Heart right ventricle (tissue), 16 donors: ENCODE measurements around the gene EDEM2. TPM values are rescaled to one million over a fixed set of nuclear protein-coding genes. Genes with fewer than 3 reads are reported as not detected.

Experiments used
- ATAC-seq, 8 donors: fragments of 200-7000 bp; cut with Tn5 transposase; one replicate each; pipeline ENCODE4 v1.9.1; 2020; ENCODE audit warnings: mild to moderate bottlenecking in 8 of 8, moderate library complexity in 8 of 8, moderate number of reproducible peaks in 1 of 8
- DNase-seq, 2 donors: peaks; one replicate each; pipeline ENCODE4 v3.0.0-alpha.2; 2020
- H3K27ac ChIP-seq, 10 donors: fragments of 200-600 bp; sonication (generic) in 2 of 10; one replicate each; pipeline versions ENCODE4 v1.5.0 to v1.8.0; 2020 to 2022; ENCODE audit warnings: mild to moderate bottlenecking in 3 of 10
- H3K27me3 ChIP-seq, 7 donors: fragments of 200-600 bp; one replicate each; pipeline ENCODE4 v1.8.0; 2021 to 2022; ENCODE audit warnings: mild to moderate bottlenecking in 2 of 7
- H3K36me3 ChIP-seq, 9 donors: fragments of 200-600 bp; sonication (generic) in 1 of 9; one replicate each; pipeline versions ENCODE4 v1.5.0 to v1.8.0; 2020 to 2022; ENCODE audit warnings: mild to moderate bottlenecking in 2 of 9
- H3K4me1 ChIP-seq, 9 donors: fragments of 200-600 bp; sonication (generic) in 1 of 9; one replicate each; pipeline versions ENCODE4 v1.5.0 to v1.8.0; 2020 to 2022; ENCODE audit warnings: mild to moderate bottlenecking in 4 of 9
- H3K4me3 ChIP-seq, 10 donors: fragments of 200-600 bp; sonication (generic) in 2 of 10; one replicate each; pipeline versions ENCODE4 v1.5.0 to v1.8.0; 2020 to 2022; ENCODE audit warnings: mild to moderate bottlenecking in 7 of 10, moderate library complexity in 2 of 10
- H3K9me3 ChIP-seq, 11 donors: fragments of 200-600 bp in 10 of 11; sonication (generic) in 2 of 11; one replicate each; pipeline versions ENCODE4 v1.5.0 to v1.8.0; 2013 to 2022; ENCODE audit warnings: mild to moderate bottlenecking in 2 of 11, control low read depth in 1 of 11, moderate library complexity in 1 of 11
- WGBS, 2 donors: extraction: QIAGEN DNeasy Blood & Tissue Kit; methylation state at CpG; one replicate each; pipeline ENCODE4 v1.1.7; 2013; ENCODE audit warnings: inconsistent platforms in 1 of 2; 5-methylcytosine and 5-hydroxymethylcytosine counted together
- intact Hi-C, 10 donors: fragments of 100-400 bp; cut with DNase I; formaldehyde crosslinking; loops; one replicate each; pipeline versions ENCODE4 v1.11.1 to v1.14.2; 2022
- polyA plus RNA-seq, 2 donors: library from polyadenylated mRNA; stranded (reverse); fragments of 200-250 nt; gene quantifications; one replicate each; pipeline ENCODE4 v1.2.3, GENCODE V29; 2013
- total RNA-seq, 10 donors: library from RNA; stranded (reverse); fragmentation: NEBNext Ultra II Directional in 3 of 10; extraction: Animal tissue kit (Norgen Biotek cat#: 25700) in 3 of 10; gene quantifications; one replicate each; pipeline versions ENCODE4 v1.2.1 to v1.2.4, GENCODE V29; 2021 to 2023
- TF ChIP-seq, protein P1 (sequence below), 9 donors: fragments of 200-600 bp; sonication (generic) in 2 of 9; IDR thresholded peaks; one replicate each; pipeline versions ENCODE4 v1.5.0 to v1.8.0; 2021 to 2022; ENCODE audit warnings: antibody characterized with exemption in 9 of 9, mild to moderate bottlenecking in 5 of 9, moderate library complexity in 1 of 9
- donor health status: Arrhythmogenic right ventricular cardiomyopathy.
- donor health status: ischemic (EF 13 %, LVEDD 7.1; RV severe dilation, severe dysfunction).
- donor health status: healthy with polysubstance abuse.
- donor health status: DM: no; HTN: yes; CAD: no.
- donor health status: DM: no; HTN: no; CAD: no.
- donor health status: ischemic (EF 25% LVEDD 6.9; RV normal size, moderate dysfunction).
- donor health status: ischemic (EF 25% LVEDD 5.7; RV mildly dilated, moderate dysfunction).
- donor health status: healthy.
- donor health status: DM: yes; HTN: yes; CAD: no.
- donor health status: Ischemic cardiomyopathy.
- donor health status: ischemic (EF 35%, LVEDD 5.7; RV mildly dilated, moderate dysfunction).
- donor health status: nonischemic (EF 11% LVEDD 7.7; RV severe dilation, severe dysfunction).
- donor health status: DM: yes; HTN: yes; CAD: no.
- donor health status: PGD.
- donor health status: ischemic (EF 29% LVEDD 5.4; RV normal size, mild dysfunction).
- donor health status: nonischemic (EF 23%, LVEDD 6.1; RV moderate dilation, normal function).

The EDEM2 gene
- total and polyA plus RNA-seq, 12 donors: 6.4 to 26.1 (median 11.0) TPM

DNA sequence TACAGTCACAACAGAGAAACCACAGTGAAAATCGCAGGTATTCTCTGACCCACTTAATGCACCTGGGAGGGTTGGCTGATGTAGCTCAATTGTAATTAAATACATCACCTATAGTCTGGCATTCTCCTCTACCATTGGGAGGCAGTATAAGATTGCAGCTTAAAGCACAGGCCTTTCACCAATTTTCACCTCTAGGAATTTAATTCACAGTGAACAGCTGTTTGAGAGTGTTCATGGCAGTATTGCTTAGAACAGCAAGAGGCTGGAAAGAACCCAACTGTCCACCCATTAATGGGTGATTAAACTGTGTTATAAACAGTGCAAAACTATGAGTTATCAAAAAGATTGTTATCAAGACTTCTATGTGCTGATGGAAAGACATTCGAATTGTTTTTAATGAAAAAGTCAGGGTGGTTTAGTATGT, 2.0 kb downstream of the EDEM2 start:
- peaks cover 0 to 46% (median 14%) of the 10 kb centered on the region in 9 donors for H3K36me3 ChIP-seq
- ATAC-seq: peak in 4 of 8 donors; percentile 20 to 39 (median 25)
- intact Hi-C loops: loop anchor here (1.0 to 10.0 kb wide), 10 partner anchors 48 to 132 kb away; partner anchors contain the start of genes MMP24OS (in 2 of the 10) and TRPC4AP (in 1 of the 10)
- no peak overlapping the region for H3K4me3 ChIP-seq
- TF ChIP-seq, protein P1, sequence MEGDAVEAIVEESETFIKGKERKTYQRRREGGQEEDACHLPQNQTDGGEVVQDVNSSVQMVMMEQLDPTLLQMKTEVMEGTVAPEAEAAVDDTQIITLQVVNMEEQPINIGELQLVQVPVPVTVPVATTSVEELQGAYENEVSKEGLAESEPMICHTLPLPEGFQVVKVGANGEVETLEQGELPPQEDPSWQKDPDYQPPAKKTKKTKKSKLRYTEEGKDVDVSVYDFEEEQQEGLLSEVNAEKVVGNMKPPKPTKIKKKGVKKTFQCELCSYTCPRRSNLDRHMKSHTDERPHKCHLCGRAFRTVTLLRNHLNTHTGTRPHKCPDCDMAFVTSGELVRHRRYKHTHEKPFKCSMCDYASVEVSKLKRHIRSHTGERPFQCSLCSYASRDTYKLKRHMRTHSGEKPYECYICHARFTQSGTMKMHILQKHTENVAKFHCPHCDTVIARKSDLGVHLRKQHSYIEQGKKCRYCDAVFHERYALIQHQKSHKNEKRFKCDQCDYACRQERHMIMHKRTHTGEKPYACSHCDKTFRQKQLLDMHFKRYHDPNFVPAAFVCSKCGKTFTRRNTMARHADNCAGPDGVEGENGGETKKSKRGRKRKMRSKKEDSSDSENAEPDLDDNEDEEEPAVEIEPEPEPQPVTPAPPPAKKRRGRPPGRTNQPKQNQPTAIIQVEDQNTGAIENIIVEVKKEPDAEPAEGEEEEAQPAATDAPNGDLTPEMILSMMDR (IDR thresholded peaks at IDR 0.05): peak; percentile 54 to 82 (median 66)
- WGBS, 2 donors: 48 to 49% methylated on average over 2 of the region's 2 CpGs
- H3K27ac ChIP-seq: peak overlapping the region in 2 of 10 donors; percentile 40 to 84
- no peaks in the 10 kb centered on the region for H3K9me3 ChIP-seq
- H3K4me1 ChIP-seq: peaks cover 6 to 36% (median 22%) of the 10 kb centered on the region in 9 donors
- DNase-seq: no peak
- no peaks in the 10 kb centered on the region for H3K27me3 ChIP-seq

DNA sequence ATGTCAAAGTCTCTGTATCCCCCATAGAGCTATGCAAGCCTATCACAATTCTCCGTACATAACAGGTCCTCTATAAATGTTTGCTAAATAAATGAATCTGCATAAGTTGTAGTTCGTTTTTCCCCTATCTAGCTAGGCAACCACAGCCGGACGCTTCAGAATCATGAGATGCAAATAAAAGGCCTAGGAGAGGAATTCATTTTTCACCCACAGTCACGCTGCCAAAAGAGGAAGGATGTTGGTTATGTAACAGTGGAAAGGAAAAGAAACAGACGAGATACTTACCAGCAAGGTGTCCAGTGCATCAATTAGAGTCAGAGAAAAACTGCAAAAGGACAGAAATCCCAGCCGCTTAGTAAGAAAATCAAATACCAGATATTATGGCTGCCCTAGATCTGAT, 2.4 kb downstream of the EDEM2 start:
- peaks cover 0 to 51% (median 14%) of the 10 kb centered on the region in 9 donors for H3K36me3 ChIP-seq

DNA sequence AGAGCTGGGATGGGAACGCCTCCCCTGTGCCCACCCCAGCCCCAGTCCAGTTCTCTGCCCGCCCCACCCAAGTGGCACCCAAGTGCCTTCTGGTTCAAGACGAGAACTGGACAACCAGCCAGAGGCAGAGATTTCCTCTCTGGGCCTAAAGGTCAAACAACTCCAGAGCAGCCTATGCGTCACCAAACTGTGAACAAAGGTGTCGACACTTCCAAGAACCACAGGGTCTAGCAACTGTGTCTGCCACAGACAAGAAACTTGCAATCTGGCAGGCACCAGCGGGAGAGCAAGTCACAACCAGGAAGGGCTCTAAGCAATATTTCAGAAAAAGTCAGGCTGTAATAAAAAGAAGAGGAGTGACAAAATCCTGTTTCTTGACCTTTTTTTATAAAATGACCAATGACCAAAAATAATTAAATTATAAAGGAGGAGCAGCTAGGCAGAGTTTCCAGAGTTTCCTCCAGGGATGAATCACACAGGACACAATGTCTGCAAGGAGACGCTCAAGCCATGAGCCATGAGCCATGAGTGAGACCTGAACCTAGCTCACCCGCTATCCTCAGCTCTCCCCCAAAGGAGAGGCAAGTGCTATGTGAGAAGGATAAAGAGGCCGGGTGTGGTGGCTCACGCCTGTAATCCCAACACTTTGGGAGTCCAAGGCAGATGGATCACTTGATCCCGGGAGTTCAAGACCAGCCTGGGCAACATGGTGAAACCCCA, 11.1 kb downstream of the EDEM2 start:
- Histone ChIP-seq H3K36me3 (peaks cover 0 to 99% (median 11%) of the 10 kb centered on the region in 9 donors), H3K9me3 (no peaks in the 10 kb centered on the region), H3K27me3 (no peaks in the 10 kb centered on the region), H3K27ac (peak overlapping the region; percentile 14 to 86 (median 70)), H3K4me3 (no peak overlapping the region), H3K4me1 (peaks cover 12 to 34% (median 29%) of the 10 kb centered on the region in 9 donors)
- WGBS, 2 donors: 70 to 74% methylated on average over 11 of the region's 11 CpGs
- ATAC-seq (peak in 7 of 8 donors; percentile 56 to 88 (median 80)), DNase-seq (peak; percentile 29 to 51)
- intact Hi-C loops: loop anchor here in 1 of 10 donors (2.0 kb wide), 1 partner anchor 39 kb away; no protein-coding TSS in a partner anchor
- TF ChIP-seq, protein P1 (IDR thresholded peaks at IDR 0.05): no peak

More for the DNA sequence above, 2.4 kb downstream of the EDEM2 start:
- WGBS, 2 donors: 57 to 63% methylated on average over 7 of the region's 7 CpGs
- ATAC-seq (no peak), DNase-seq (no peak)
- Histone ChIP-seq H3K27me3 (no peaks in the 10 kb centered on the region), H3K27ac (peak overlapping the region in 1 of 10 donors; percentile 40), H3K4me3 (no peak overlapping the region), H3K9me3 (no peaks in the 10 kb centered on the region), H3K4me1 (peaks cover 6 to 36% (median 22%) of the 10 kb centered on the region in 9 donors)
- TF ChIP-seq, protein P1 (IDR thresholded peaks at IDR 0.05): no peak
- intact Hi-C loops: loop anchor here (1.0 to 10.0 kb wide), 10 partner anchors 47 to 133 kb away; partner anchors contain the start of genes MMP24OS (in 2 of the 10) and TRPC4AP (in 1 of the 10)

DNA sequence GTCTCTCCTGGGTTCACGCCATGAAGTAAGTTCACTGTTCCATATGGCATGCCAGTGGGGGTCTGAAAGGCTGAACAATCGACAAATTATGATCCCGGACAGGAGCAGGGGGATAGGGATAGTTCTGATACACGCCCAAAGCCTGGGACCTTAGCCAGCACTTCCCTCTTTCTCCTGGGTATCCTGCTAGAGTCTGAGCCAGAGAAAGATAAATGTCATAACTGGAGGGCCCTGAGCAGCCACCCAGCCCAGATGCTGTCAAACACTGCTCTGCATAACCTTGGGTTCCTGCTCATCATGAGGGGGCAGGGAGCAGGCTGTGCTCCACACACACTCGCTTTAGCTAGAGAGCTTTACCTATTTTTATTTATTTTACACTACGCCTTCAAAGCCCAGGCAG, 12.3 kb downstream of the EDEM2 start:
- peak overlapping the region; percentile 11 to 86 (median 70) for H3K27ac ChIP-seq
- H3K4me1 ChIP-seq: peaks cover 12 to 34% (median 29%) of the 10 kb centered on the region in 9 donors
- 49% methylated on average over 6 of the region's 6 CpGs for WGBS, 2 donors
- intact Hi-C loops: loop anchor here in 1 of 10 donors (2.0 kb wide), 1 partner anchor 38 kb away; no protein-coding TSS in a partner anchor
- TF ChIP-seq, protein P1 (IDR thresholded peaks at IDR 0.05): no peak
- H3K4me3 ChIP-seq: no peak overlapping the region
- DNase-seq (peak; percentile 19 to 26), ATAC-seq (peak; percentile 36 to 91 (median 76))
- no peaks in the 10 kb centered on the region for H3K27me3 ChIP-seq
- H3K36me3 ChIP-seq: peaks cover 0 to 99% (median 12%) of the 10 kb centered on the region in 9 donors
- no peaks in the 10 kb centered on the region for H3K9me3 ChIP-seq
